MM.1S (cell line): Measurements from ENCODE around the gene PARD6G.

Experiments
- CTCF ChIP-seq: fragments of 300-600 bp; sonication (generic); IDR thresholded peaks from 2 replicates; pipeline ENCODE4 v1.5.1; 2016; ENCODE audit warnings: antibody characterized with exemption, low read length, mixed read lengths
- EZH2 ChIP-seq: fragments of 300-600 bp; sonication (generic); optimal IDR thresholded peaks from 2 replicates; pipeline ENCODE3; 2017; ENCODE audit warnings: low read depth, mild to moderate bottlenecking, antibody characterized with exemption, low read length, mixed read lengths
- EZH2phosphoT487 ChIP-seq: fragments of 300-600 bp; sonication (generic); IDR thresholded peaks from 2 replicates; pipeline ENCODE4 v1.6.1; 2018; ENCODE audit warnings: antibody characterized with exemption, low read length

- no peak for TF ChIP-seq CTCF
- no peak for TF ChIP-seq EZH2phosphoT487
- no peak for TF ChIP-seq EZH2
These were observed 112.2 kb downstream of the PARD6G start for GRCh38 chr18:80135136-80135535.
